Caki2 (cell line): Measurements from ENCODE around the gene WNT9B. TPM values are rescaled to one million over a fixed set of nuclear protein-coding genes. Genes with fewer than 3 reads are reported as not detected.
"Not testable (repeated sequence)": the region's sequence is repeated elsewhere in the genome, so short reads cannot be mapped to it uniquely, and the experiment has no call there.

ENCODE experiments used
- DNase-seq: peaks from one replicate; pipeline ENCODE4 v3.0.0-alpha.2; 2015; ENCODE audit warnings: low read depth
- in situ Hi-C: cut with HindIII; loops from 2 replicates; pipeline ENCODE4 v1.10.0; 2016; ENCODE audit warnings: low sequenced_read_pairs, low pct_unique_long_range_greater_than_20kb, mixed read lengths
- total RNA-seq: library from RNA; depleted of rRNA; stranded (reverse); fragments of >200 nt; shearing (Covaris generic); gene quantifications from 2 replicates; pipeline ENCODE4 v1.2.3, GENCODE V29; 2014; ENCODE audit warnings: low replicate concordance

WNT9B gene
- total RNA-seq, 1 experiment from 2014 or later, result not detected

- no peak for DNase-seq
- in situ Hi-C loops, result no loop called here
These were observed 30.6 kb upstream of the WNT9B start for GRCh38 chr17:46820592-46821450.

- in situ Hi-C loops, result no loop called here
- no peak for DNase-seq
These were observed 29.6 kb upstream of the WNT9B start for GRCh38 chr17:46821482-46822387.

- no peak for DNase-seq
- in situ Hi-C loops, result no loop called here
These were observed 28.9 kb upstream of the WNT9B start for GRCh38 chr17:46822388-46822921.

- DNase-seq, result no peak
- in situ Hi-C loops, result no loop called here
These were observed 27.7 kb upstream of the WNT9B start for GRCh38 chr17:46823657-46824056.

GRCh38 chr17:46826116-46826515, 25.3 kb upstream of the WNT9B start:
- in situ Hi-C loops, result no loop called here
- no peak for DNase-seq

GRCh38 chr17:46827274-46827673, 24.1 kb upstream of the WNT9B start:
- DNase-seq, result no peak
- in situ Hi-C loops, result no loop called here

GRCh38 chr17:46831573-46832330, 19.6 kb upstream of the WNT9B start:
- DNase-seq, result no peak
- in situ Hi-C loops, result no loop called here

- in situ Hi-C loops, result no loop called here
- no peak for DNase-seq
These were observed 19.0 kb upstream of the WNT9B start for GRCh38 chr17:46832331-46832821.

GRCh38 chr17:46832945-46833839, 18.2 kb upstream of the WNT9B start:
- in situ Hi-C loops, result no loop called here
- DNase-seq, result peak; percentile 15

- DNase-seq, result no peak
- in situ Hi-C loops, result no loop called here
These were observed 17.6 kb upstream of the WNT9B start for GRCh38 chr17:46833840-46834208.

- in situ Hi-C loops, result no loop called here
- no peak for DNase-seq
These were observed 16.5 kb upstream of the WNT9B start for GRCh38 chr17:46834846-46835245.

- DNase-seq, result no peak
These were observed 14.9 kb upstream of the WNT9B start for GRCh38 chr17:46836500-46836899.

GRCh38 chr17:46837521-46837920, 13.9 kb upstream of the WNT9B start:
- in situ Hi-C loops, result no loop called here
- no peak for DNase-seq

More at GRCh38 chr17:46836500-46836899, 14.9 kb upstream of the WNT9B start:
- in situ Hi-C loops, result no loop called here

GRCh38 chr17:46839211-46839610, 12.2 kb upstream of the WNT9B start:
- in situ Hi-C loops, result no loop called here
- DNase-seq, result no peak

- in situ Hi-C loops, DNase-seq: not testable (repeated sequence)
These were observed 10.8 kb upstream of the WNT9B start for GRCh38 chr17:46840596-46840995.

- in situ Hi-C loops, result no loop called here
- no peak for DNase-seq
These were observed 9.6 kb upstream of the WNT9B start for GRCh38 chr17:46841561-46842379.
